Natural killer cell (primary cell): ENCODE measurements around the gene ADM. TPM values are rescaled to one million over a fixed set of nuclear protein-coding genes. Genes with fewer than 3 reads are reported as not detected.

Experiments used
- ATAC-seq, 3 donors: fragments of 150-1000 bp in 2 of 3; fragments of 200-7000 bp in 1 of 3; cut with Tn5 transposase; 1 replicate in 1 of 3; 2 replicates in 2 of 3; pipeline ENCODE4 v1.10.0; 2021; ENCODE audit warnings: mild to moderate bottlenecking in 2 of 3, moderate library complexity in 2 of 3
- DNase-seq, 2 donors: peaks; one replicate each; pipeline versions ENCODE4 v3.0.0 to v3.0.0-alpha.2; 2013 to 2021; ENCODE audit warnings: mixed read lengths in 1 of 2
- H3K27ac ChIP-seq: one replicate; pipeline ENCODE4 v1.5.1; 2013; ENCODE audit warnings: mild to moderate bottlenecking, low read length
- H3K27me3 ChIP-seq: one replicate; pipeline ENCODE4 v1.6.1; 2013; ENCODE audit warnings: low read length; ENCODE audit not compliant: control insufficient read depth, insufficient read depth
- H3K36me3 ChIP-seq: one replicate; pipeline ENCODE4 v1.6.1; 2013; ENCODE audit warnings: low read length; ENCODE audit not compliant: control insufficient read depth, insufficient read depth
- H3K4me1 ChIP-seq: one replicate; pipeline ENCODE4 v1.6.1; 2013; ENCODE audit warnings: low read length; ENCODE audit not compliant: control insufficient read depth, insufficient read depth
- H3K4me3 ChIP-seq: one replicate; pipeline ENCODE4 v1.5.1; 2013; ENCODE audit warnings: low read length
- H3K9me3 ChIP-seq: one replicate; pipeline ENCODE4 v1.6.1; 2013; ENCODE audit warnings: low read length; ENCODE audit not compliant: control insufficient read depth, insufficient read depth
- H3K27ac Mint-ChIP-seq, 2 donors: one replicate each; pipeline ENCODE4 v1.8.0; 2022; ENCODE audit warnings: mild to moderate bottlenecking in 2 of 2, mixed read lengths in 2 of 2, moderate library complexity in 1 of 2
- H3K27me3 Mint-ChIP-seq, 2 donors: one replicate each; pipeline ENCODE4 v1.8.0; 2022; ENCODE audit warnings: low read depth in 2 of 2, mixed read lengths in 2 of 2
- H3K36me3 Mint-ChIP-seq: one replicate; pipeline ENCODE4 v1.8.0; 2022; ENCODE audit warnings: mixed read lengths
- H3K4me1 Mint-ChIP-seq, 2 donors: one replicate each; pipeline ENCODE4 v1.8.0; 2022; ENCODE audit warnings: mixed read lengths in 2 of 2
- H3K4me3 Mint-ChIP-seq: one replicate; pipeline ENCODE4 v1.8.0; 2022; ENCODE audit warnings: mild to moderate bottlenecking, moderate library complexity, mixed read lengths
- H3K9me3 Mint-ChIP-seq, 2 donors: one replicate each; pipeline ENCODE4 v1.8.0; 2022; ENCODE audit warnings: mixed read lengths in 2 of 2
- CTCF ChIP-seq: fragments of 200-600 bp; IDR thresholded peaks from one replicate; pipeline ENCODE4 v1.8.0; 2022; ENCODE audit warnings: antibody characterized with exemption
- WGBS: methylation state at CpG from one replicate; pipeline ENCODE4 v1.1.7; 2013; ENCODE audit warnings: missing lambda C conversion rate; ENCODE audit not compliant: insufficient coverage; 5-methylcytosine and 5-hydroxymethylcytosine counted together
- intact Hi-C: fragments of 100-400 bp; cut with micrococcal nuclease; formaldehyde crosslinking; loops from one replicate; pipeline ENCODE4 v1.14.2; 2022
- total RNA-seq, 4 donors: library from RNA; stranded (reverse); fragments of 120-200 nt in 1 of 4; gene quantifications; one replicate each; pipeline versions ENCODE4 v1.2.3 to v1.2.4, GENCODE V29; 2013 to 2022

ADM gene
- total RNA-seq, 3 donors from 2014 or later (not counting 1 experiment from before 2014, with no cell fraction given): 0.82 to 7.0 (median 5.8) TPM

DNA sequence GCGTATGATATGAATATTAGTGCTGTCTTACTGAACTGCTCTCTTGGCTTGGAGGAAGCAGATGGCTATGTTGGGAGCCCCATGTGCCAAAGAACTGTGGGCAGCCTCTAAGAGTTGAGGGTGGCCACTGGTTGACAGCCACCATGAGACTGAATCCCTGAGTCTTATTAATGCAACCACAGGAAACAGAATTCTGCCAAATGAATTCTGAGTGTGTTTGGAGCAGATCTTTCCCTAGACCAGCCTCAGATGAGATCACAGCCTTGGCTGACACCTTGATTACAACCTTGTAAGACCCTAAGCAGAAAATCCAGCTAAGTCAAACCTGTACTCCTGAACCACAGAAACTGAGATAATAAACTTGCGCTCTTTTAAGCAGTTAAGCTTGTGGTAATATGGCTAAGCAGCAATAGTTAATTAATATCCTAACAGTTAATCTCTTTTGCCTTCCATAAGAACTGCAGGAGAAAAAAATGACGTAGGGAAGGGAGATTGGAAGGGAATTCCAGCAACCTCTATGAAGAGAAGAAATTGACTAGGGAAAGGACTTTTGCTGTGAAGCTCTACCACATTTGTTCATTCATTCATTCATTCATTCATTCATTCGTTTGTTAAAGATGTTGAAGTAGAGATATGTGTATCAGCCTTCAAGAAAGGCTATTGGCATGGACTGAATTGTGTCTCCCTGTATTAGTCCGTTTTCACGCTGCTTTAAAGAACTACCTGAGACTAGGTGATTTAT lies 26.8 kb downstream of the ADM start:
- 81% methylated on average over 4 of the region's 6 CpGs for WGBS
- Mint-ChIP-seq H3K9me3 (no peaks in the 10 kb centered on the region), H3K36me3 (no peaks in the 10 kb centered on the region), H3K4me1 (no peaks in the 10 kb centered on the region), H3K4me3 (no peak overlapping the region), H3K27me3 (peaks cover 15 to 22% of the 10 kb centered on the region in 2 donors), H3K27ac (no peak overlapping the region)
- Histone ChIP-seq H3K4me1 (no peaks in the 10 kb centered on the region), H3K36me3 (no peaks in the 10 kb centered on the region), H3K27ac (no peak overlapping the region), H3K9me3 (no peaks in the 10 kb centered on the region), H3K4me3 (no peak overlapping the region), H3K27me3 (no peaks in the 10 kb centered on the region)
- no peak for ATAC-seq
- no peak for TF ChIP-seq CTCF
- intact Hi-C loops: no loop called here
- DNase-seq: no peak

GRCh38 chr11:10333490-10333889 lies 28.6 kb downstream of the ADM start:
- Mint-ChIP-seq H3K4me1 (no peaks in the 10 kb centered on the region), H3K4me3 (no peak overlapping the region), H3K36me3 (no peaks in the 10 kb centered on the region), H3K9me3 (no peaks in the 10 kb centered on the region), H3K27me3 (peaks cover 14 to 21% of the 10 kb centered on the region in 2 donors), H3K27ac (no peak overlapping the region)
- DNase-seq (no peak), ATAC-seq (no peak)
- Histone ChIP-seq H3K27me3 (no peaks in the 10 kb centered on the region), H3K4me3 (no peak overlapping the region), H3K36me3 (no peaks in the 10 kb centered on the region), H3K4me1 (no peaks in the 10 kb centered on the region), H3K9me3 (no peaks in the 10 kb centered on the region), H3K27ac (no peak overlapping the region)
- 94% methylated on average over 1 of the region's 1 CpG for WGBS
- intact Hi-C loops: no loop called here
- TF ChIP-seq CTCF: no peak

- no peaks in the 10 kb centered on the region for H3K4me1 ChIP-seq
- Mint-ChIP-seq H3K9me3 (no peaks in the 10 kb centered on the region), H3K4me3 (no peak overlapping the region), H3K4me1 (no peaks in the 10 kb centered on the region), H3K27ac (no peak overlapping the region), H3K27me3 (peaks cover 20 to 36% of the 10 kb centered on the region in 2 donors), H3K36me3 (no peaks in the 10 kb centered on the region)
- H3K27ac ChIP-seq: no peak overlapping the region
- intact Hi-C loops: no loop called here
- H3K27me3 ChIP-seq: no peaks in the 10 kb centered on the region
- no peak overlapping the region for H3K4me3 ChIP-seq
- ATAC-seq (no peak), DNase-seq (no peak)
- TF ChIP-seq CTCF: no peak
- no peaks in the 10 kb centered on the region for H3K9me3 ChIP-seq
- H3K36me3 ChIP-seq: no peaks in the 10 kb centered on the region
Measured at GRCh38 chr11:10338287-10338686, 33.4 kb downstream of the ADM start.
